COR-L47 (cell line): ENCODE measurements around the gene MARS1.
"Not testable (repeated sequence)": the region's sequence is repeated elsewhere in the genome, so short reads cannot be mapped to it uniquely, and the experiment has no call there.

Experiments used
- DNase-seq: peaks from one replicate; lab custom pipeline; 2025; lab: John Stamatoyannopoulos, UW

The MARS1 gene

GRCh38 chr12:57495051-57495701 is 7.3 kb downstream of the MARS1 start:
- DNase-seq: not testable (repeated sequence)

GRCh38 chr12:57496822-57497221 is 9.0 kb downstream of the MARS1 start:
- no peak for DNase-seq

DNA sequence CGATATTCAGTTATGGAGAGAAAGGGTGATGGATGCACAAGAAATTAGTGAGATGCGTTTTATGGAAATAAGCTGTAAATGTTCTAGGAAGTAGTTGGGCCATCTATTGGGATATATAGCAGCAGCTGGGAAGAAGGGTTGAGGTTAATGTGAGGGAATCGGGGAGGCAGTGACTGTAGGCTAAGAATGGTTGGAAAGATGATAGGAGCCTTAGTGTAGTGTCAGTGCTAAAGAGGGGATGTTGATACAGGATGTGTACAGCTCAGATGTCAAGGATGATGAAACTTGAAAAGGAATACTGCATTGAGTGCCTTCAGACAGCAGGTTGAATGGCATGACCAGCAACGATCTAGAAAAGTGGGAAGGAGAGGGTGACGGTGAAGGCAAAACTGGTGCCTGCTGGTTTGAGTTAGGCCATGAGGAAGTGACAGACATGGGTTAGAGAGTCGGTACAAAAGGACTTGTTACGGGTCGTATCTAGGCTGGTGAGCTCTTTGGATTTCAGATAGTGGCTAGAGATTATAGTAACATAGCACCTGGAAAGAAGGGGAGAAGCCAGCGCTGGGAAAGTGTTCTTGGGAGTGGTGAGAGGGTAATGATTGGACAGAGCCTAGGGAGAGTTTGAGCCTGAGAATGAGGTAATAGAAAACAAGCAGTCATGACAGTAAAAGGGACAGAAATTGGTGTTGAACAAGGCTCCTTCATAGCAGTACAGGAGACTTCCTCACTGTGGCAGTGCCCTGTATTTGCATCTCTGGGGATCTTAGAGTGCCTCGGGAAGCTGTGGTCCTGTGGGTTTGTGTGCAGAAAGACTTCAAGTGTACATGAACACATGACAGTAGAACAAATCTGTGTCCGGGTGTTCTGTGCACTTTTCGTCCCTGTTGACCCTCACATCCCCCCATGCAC is 9.6 kb downstream of the MARS1 start:
- no peak for DNase-seq

- no peak for DNase-seq
These were observed 10.2 kb downstream of the MARS1 start for GRCh38 chr12:57498132-57498502.

GRCh38 chr12:57498571-57498970 is 10.7 kb downstream of the MARS1 start:
- DNase-seq: no peak

DNA sequence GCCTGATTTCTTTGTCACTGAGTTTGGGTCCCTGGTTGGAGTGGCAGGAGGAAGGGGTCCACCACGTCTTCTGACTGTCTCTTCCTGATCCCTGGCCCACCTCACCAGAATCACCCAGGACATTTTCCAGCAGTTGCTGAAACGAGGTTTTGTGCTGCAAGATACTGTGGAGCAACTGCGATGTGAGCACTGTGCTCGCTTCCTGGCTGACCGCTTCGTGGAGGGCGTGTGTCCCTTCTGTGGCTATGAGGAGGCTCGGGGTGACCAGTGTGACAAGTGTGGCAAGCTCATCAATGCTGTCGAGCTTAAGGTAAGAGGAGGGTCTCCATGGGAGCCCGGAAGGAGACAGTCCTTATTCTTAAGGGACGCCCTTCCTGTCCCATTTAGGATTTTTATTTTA is 12.3 kb downstream of the MARS1 start:
- no peak for DNase-seq

DNA sequence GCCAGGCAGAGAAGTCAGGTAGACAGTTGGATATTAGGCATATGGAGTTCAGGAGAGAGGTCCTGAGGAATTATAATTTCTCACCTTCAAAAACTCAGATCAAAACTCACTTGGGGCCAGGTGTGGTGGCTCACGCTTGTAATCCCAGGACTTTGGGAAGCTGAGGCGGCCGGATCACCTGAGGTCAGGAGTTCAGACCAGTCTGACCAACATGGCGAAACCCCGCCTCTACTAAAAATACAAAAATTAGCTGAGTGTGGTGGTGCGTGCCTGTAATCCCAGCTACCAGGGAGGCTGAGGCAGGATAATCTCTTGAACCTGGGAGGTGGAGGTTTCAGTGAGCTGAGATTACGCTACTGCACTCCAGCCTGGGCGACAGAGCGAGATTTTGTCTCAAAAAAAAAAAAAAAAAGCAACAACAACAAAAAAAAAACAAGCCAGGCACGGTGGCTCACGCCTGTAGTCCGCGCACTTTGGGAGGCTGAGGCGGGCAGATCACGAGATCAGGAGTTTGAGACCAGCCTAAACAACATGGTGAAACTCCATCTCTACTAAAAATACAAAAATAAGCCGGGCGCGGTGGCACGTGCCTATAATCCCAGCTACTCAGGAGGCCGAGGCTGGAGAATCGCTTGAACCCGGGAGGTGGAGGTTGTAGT is 14.6 kb downstream of the MARS1 start:
- not testable (repeated sequence) for DNase-seq

DNA sequence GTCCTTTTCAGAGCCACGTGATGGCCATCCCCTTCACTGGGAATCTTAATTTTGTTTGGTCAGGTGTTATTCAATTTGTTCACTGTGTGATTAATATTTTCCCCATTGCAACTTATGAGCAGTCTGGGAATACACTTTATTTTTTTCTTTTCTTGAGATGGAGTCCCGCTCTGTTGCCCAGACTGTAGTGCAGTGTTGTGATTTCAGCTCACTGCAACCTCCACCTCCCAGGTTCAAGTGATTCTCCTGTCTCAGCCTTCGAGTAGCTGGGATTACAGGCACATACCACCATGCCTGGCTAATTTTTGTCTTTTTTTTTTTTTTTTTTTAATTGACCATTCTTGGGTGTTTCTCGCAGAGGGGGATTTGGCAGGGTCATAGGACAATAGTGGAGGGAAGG is 18.7 kb downstream of the MARS1 start:
- not testable (repeated sequence) for DNase-seq

GRCh38 chr12:57507796-57508195 is 19.9 kb downstream of the MARS1 start:
- not testable (repeated sequence) for DNase-seq

DNA sequence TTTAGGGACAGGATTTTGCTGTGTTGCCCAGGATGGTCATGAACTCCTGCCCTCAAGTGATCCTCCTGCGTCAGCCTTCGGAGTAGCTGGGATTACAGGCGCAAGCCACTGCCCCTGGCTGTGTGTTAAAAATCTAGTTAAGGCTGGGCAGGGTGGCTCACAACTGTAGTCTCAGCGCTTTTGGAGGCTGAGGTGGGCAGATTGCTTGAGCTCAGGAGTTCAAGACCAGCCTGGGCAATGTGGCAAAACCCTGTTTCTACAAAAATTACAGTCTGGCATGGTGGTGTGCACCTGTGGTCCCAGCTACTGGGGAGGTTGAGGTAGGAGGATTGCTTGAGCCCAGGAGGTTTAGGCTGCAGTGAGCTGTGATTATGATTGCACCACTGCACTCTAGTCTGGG is 23.3 kb downstream of the MARS1 start:
- no peak for DNase-seq

- no peak for DNase-seq
These were observed 23.9 kb downstream of the MARS1 start for GRCh38 chr12:57511588-57512325.

DNA sequence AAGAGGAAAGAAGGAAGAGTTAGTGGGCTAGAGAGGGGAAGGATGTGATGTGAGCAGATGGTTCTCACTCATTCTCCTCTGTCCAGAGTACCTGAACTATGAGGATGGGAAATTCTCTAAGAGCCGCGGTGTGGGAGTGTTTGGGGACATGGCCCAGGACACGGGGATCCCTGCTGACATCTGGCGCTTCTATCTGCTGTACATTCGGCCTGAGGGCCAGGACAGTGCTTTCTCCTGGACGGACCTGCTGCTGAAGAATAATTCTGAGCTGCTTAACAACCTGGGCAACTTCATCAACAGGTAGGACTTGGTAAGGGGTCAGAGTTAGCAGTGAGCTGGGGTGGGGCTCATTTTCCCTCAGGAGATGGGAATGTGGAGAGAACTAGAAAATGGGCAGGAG is 24.8 kb downstream of the MARS1 start:
- no peak for DNase-seq

DNA sequence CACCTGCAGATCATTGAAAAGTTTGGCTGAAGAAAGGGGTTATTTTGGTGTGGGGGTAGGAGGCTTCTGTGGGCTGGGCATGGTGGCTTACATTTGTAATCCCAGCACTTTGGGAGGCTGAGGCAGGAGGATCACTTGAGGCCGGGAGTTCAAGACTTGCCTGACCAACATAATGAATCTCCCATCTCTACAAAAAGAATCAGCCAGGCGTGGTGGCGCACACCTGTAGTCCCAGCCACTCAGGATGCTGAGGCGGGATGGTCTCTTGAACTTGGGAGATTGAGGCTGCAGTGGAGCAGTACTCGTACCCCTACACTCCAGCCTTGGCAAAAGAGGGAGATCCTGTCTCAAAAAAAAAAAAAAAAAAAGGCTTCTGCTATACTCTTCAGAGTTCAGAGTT is 25.4 kb downstream of the MARS1 start:
- DNase-seq: no peak

GRCh38 chr12:57513677-57514076 is 25.8 kb downstream of the MARS1 start:
- not testable (repeated sequence) for DNase-seq

DNA sequence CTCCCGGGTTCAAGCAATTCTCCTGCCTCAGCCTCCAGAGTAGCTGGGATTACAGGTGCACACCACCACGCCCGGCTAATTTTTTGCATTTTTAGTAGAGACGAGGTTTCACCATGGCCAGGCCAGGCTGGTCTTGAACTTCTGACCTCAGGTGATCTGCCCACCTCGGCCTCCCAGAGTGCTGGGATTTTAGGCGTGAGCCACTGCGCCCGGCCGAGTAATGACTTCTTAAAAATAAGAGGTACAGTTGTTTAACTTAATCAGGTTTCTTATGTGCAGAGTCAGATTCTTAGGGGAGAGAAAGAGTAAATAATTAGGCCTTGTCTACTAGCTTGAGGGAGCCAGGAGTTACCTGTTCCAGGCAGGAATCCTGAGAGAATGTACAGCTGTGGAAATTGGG is 26.4 kb downstream of the MARS1 start:
- not testable (repeated sequence) for DNase-seq

- DNase-seq: peak; percentile 75
These were observed 27.0 kb downstream of the MARS1 start for GRCh38 chr12:57514720-57515407.

- no peak for DNase-seq
These were observed 27.6 kb downstream of the MARS1 start for GRCh38 chr12:57515408-57515933.

- DNase-seq: no peak
These were observed 28.2 kb downstream of the MARS1 start for GRCh38 chr12:57515934-57516541.

- no peak for DNase-seq
These were observed 28.8 kb downstream of the MARS1 start for GRCh38 chr12:57516617-57517153.

DNA sequence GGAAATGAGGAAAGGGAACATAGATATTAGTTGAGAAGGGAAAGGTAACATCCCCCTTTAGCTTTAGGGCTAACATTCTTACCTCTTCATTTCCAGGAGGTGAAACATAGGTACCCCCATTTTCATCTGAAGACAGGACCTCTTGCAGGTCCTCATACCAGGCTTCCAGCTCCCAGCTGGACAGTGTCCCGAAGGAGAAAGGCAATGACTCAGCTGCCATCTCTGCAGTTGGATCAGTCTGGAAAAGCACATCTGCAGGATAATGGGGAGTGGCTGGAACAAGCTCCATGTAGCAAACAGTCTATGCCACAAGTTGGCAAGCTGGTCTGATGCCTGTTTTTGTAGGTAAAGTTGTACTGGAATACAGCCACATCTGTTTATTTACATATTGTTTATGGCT is 29.3 kb downstream of the MARS1 start:
- no peak for DNase-seq

GRCh38 chr12:57517718-57518117 is 29.9 kb downstream of the MARS1 start:
- DNase-seq: not testable (repeated sequence)
